Measurements from ENCODE around the gene CYLC2.

CYLC2 gene

GRCh38 chr9:102995033-102995432, at the start of gene CYLC2:
CYLC2 (plus strand) TSS chr9:102995333; CDS start chr9:102995381, 48 bp downstream.
- DNase-seq: no peak

GRCh38 chr9:102950346-102950745, 44.8 kb upstream of the CYLC2 start:
- DNase-seq: no peak

- DNase-seq: no peak
Observed at GRCh38 chr9:102966999-102967398, 28.1 kb upstream of the CYLC2 start.

DNA sequence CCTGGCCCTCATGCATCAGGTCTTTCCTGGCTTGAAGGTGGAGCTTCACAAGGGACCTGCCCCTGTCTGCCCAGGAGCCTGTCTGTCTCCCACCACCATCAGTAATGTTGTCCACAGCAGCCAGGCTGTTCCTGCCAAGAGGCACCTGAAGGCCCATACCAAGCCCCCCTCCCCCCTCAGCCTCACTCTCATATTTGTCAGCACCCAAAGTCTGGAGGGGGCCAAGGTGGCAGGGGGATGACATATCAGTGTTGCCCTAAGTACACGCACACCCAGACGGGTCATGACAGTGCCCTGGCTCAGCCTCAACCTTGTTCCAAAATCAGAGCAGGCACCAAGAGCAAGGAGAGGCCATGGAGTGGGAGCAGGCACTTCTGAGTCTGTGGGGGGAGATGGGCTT, 27.2 kb upstream of the CYLC2 start:
- no peak for DNase-seq

DNA sequence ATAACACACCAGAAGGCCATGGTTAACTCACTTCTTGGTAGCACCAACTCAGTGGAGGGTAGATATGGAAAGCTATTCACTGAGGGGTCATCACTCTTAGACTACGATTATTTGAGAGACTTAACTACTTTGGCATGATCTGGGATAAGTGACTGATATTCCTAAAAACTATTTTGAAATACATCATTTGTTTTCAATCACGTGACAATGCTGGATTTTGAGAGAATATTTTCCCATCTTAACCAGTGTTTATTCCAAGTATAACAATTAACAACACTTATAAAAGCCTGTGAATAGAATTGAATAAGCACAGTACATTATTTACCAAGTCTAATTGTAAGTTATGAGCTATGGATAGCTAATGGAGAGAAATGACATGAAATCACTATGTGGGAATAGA, 22.4 kb upstream of the CYLC2 start:
- no peak for DNase-seq

DNA sequence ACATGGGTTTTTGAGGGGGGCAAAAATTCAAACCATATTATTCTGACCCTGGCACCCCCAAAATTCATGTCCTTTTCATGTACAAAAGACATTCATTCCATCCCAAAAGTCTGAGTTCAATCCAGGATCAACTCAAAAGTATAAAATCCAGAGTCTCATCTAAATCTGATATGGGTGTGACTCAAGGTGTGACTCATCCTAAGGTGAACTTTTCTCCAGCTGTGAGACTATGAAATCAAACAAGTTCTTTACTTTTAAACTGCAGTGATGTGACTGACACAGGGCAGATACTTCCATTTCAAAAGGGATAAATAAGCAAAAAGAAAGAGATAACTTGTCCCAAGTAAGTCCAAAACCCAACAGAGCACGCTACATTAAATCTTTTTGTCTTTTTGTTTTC, 20.6 kb upstream of the CYLC2 start:
- DNase-seq: no peak

DNA sequence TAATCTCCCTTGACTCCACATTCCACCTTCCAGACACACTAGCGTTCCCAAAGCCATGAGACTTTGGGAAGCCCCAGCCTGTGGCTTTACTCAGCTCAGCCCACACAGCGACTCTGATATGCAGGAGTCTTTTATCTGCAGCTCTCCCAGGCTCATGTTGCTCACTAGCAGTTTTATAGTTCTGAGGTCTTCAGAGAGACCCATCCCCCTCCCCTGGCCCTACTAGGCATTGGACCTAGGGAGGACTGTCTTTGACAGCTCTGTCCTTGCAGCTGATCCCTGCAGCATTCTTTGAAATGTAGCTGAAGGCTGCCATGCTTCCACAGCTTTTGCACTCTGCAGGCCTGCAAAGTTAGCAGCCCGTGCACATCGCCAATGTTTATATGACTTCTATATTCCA, 19.9 kb upstream of the CYLC2 start:
- no peak for DNase-seq

- DNase-seq: no peak
Observed at GRCh38 chr9:102985162-102985895, 9.8 kb upstream of the CYLC2 start.

DNA sequence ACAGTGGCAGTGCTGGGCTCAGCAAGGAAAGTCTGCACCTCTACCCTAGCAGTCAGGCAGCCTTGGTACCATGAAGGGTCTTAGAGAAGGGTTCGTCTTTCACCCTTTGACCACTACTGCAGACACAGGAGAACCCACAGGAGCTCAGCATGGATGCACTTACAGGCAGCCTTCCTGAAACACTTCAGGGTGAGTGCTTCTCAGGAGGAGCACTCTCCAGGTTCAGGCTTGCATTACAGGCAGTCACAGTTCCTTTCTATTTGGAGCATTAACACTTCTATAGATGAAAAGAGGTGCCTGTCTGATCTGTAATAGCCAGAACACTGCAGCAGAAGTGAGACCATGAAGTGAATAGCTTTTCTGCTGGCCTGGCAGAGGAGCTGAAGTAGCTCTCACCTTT, 8.7 kb upstream of the CYLC2 start:
- no peak for DNase-seq

DNA sequence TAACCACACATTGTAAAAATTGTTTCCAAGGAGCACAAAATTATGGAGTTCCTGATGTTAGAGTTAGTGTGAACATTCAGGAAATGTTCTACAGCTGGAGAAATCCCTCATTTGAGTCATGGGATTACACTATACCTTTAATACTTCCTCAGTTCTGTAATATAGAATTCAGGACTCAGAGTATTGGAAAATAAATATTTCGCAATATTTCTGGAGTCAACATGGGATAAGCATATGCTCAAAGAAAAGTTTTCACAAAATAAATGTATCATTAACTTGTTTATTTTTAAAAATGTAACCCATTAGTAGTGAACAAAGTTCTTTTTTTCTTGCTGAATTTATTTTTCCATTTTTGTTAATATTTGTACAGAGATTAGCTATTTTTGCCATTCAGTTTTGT, 8.6 kb downstream of the CYLC2 start:
- no peak for DNase-seq

GRCh38 chr9:103014242-103014641, 19.1 kb downstream of the CYLC2 start:
- DNase-seq: no peak

GRCh38 chr9:103025796-103026195, 30.7 kb downstream of the CYLC2 start:
- no peak for DNase-seq

GRCh38 chr9:103037508-103038477, 42.7 kb downstream of the CYLC2 start:
- no peak for DNase-seq

DNA sequence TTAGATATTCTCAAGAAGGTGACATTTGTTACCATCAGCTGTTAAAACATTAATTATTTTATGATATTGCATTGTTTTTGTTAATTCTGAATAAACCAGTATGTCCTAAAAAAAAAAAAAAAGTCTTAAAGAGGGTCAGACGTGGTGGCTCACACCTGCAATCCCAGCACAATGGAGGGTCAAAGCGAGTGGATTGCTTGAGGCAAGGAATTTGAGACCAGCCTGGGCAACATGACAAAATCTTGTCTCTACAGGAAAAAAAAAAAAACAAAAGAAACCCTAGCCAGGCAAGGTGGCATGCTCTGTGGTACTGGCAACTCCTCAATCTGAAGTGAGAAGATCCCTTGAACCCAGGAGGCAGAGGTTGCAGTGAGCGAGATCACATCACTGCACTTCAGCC, 46.8 kb downstream of the CYLC2 start:
- DNase-seq: no peak

Measured in right hindlimb (tissue), 1 donor.